GM19438 (cell line): Measurements from ENCODE around the gene STEAP4.

Experiments
- ATAC-seq: cut with Tn5 transposase; IDR thresholded peaks from one replicate; pipeline ENCODE4 v1.9.1; 2021; ENCODE audit warnings: low read depth; ENCODE audit not compliant: unreplicated experiment

The STEAP4 gene

GRCh38 chr7:88314061-88314491 is 7.4 kb upstream of the STEAP4 start:
- ATAC-seq: no peak

- no peak for ATAC-seq
Observed at GRCh38 chr7:88312061-88312663, 5.5 kb upstream of the STEAP4 start.

- no peak for ATAC-seq
Observed at GRCh38 chr7:88311675-88312036, 5.0 kb upstream of the STEAP4 start.

GRCh38 chr7:88310956-88311674 is 4.4 kb upstream of the STEAP4 start:
- ATAC-seq: no peak

- no peak for ATAC-seq
Observed at GRCh38 chr7:88309819-88310218, 3.1 kb upstream of the STEAP4 start.

- no peak for ATAC-seq
Observed at GRCh38 chr7:88307823-88308222, 1.1 kb upstream of the STEAP4 start.

- no peak for ATAC-seq
Observed at GRCh38 chr7:88307412-88307811, 718 bp upstream of the STEAP4 start.

GRCh38 chr7:88305044-88305443 is 1.6 kb downstream of the STEAP4 start:
- no peak for ATAC-seq

GRCh38 chr7:88302486-88302885 is 4.2 kb downstream of the STEAP4 start:
- no peak for ATAC-seq

GRCh38 chr7:88301924-88302323 is 4.8 kb downstream of the STEAP4 start:
- no peak for ATAC-seq

- no peak for ATAC-seq
Observed at GRCh38 chr7:88300401-88300945, 6.2 kb downstream of the STEAP4 start.

GRCh38 chr7:88299126-88299525 is 7.6 kb downstream of the STEAP4 start:
- ATAC-seq: no peak

- no peak for ATAC-seq
Observed at GRCh38 chr7:88293866-88294265, 12.8 kb downstream of the STEAP4 start.

- ATAC-seq: no peak
Observed at GRCh38 chr7:88291398-88292173, 15.1 kb downstream of the STEAP4 start.

GRCh38 chr7:88290491-88290890 is 16.2 kb downstream of the STEAP4 start:
- no peak for ATAC-seq

GRCh38 chr7:88289564-88290025 is 17.1 kb downstream of the STEAP4 start:
- ATAC-seq: no peak

GRCh38 chr7:88281749-88282148 is 24.9 kb downstream of the STEAP4 start:
- no peak for ATAC-seq

GRCh38 chr7:88280801-88281200 is 25.9 kb downstream of the STEAP4 start:
- ATAC-seq: no peak

GRCh38 chr7:88279323-88279722 is 27.4 kb downstream of the STEAP4 start:
- no peak for ATAC-seq

- no peak for ATAC-seq
Observed at GRCh38 chr7:88278881-88279280, 27.8 kb downstream of the STEAP4 start.

- no peak for ATAC-seq
Observed at GRCh38 chr7:88276605-88277153, 30.0 kb downstream of the STEAP4 start.
